B cell (primary cell): ENCODE results near the gene MECR. TPM values are rescaled to one million over a fixed set of nuclear protein-coding genes. Genes with fewer than 3 reads are reported as not detected.
A peak's percentile ranks its signal among the peaks of the same experiment; 100 is the strongest.

Source experiments
- ATAC-seq: fragments of 200-7000 bp; cut with Tn5 transposase; one replicate; pipeline ENCODE4 v1.10.0; 2021; ENCODE audit warnings: low read depth, mild to moderate bottlenecking, moderate number of reproducible peaks, moderate library complexity
- CTCF ChIA-PET: fragments of 350-600 bp; sonication (Branson Sonifier 250); formaldehyde crosslinking; loops from one replicate; lab custom pipeline; 2021; ENCODE audit warnings: antibody characterized with exemption, inconsistent platforms; lab: Charles Lee
- POLR2A ChIA-PET: fragments of 350-600 bp; sonication (Branson Sonifier 250); formaldehyde crosslinking; loops from one replicate; lab custom pipeline; 2021; ENCODE audit warnings: antibody characterized with exemption; lab: Charles Lee
- DNase-seq: peaks from one replicate; pipeline ENCODE4 v3.0.0; 2013
- H2AFZ ChIP-seq: 2 replicates; pipeline ENCODE4 v1.6.1; 2012; ENCODE audit warnings: mild to moderate bottlenecking, low read depth, low read length; ENCODE audit not compliant: insufficient read depth, poor library complexity, severe bottlenecking
- H3K27ac ChIP-seq, 2 donors: 1 replicate in 1 of 2; 2 replicates in 1 of 2; pipeline ENCODE4 v1.5.1; 2012 to 2013; ENCODE audit warnings: low read length in 2 of 2, mild to moderate bottlenecking in 2 of 2, moderate library complexity in 1 of 2
- H3K27me3 ChIP-seq, 4 experiments: fragments of 200-600 bp in 1 of 4; sonication (generic) in 1 of 4; replicated peaks in 1 of 4; 1 replicate in 2 of 4; 2 replicates in 2 of 4; pipeline versions ENCODE4 v1.6.1 to v1.7.0; 2013 to 2016; ENCODE audit warnings: low read length in 3 of 4, mild to moderate bottlenecking in 2 of 4, mixed read lengths in 1 of 4, moderate library complexity in 1 of 4; ENCODE audit not compliant: insufficient read depth in 4 of 4, control insufficient read depth in 3 of 4; ENCODE audit errors: control extremely low read depth in 1 of 4
- H3K36me3 ChIP-seq, 2 experiments: replicated peaks in 1 of 2; 1 replicate in 1 of 2; 2 replicates in 1 of 2; pipeline versions ENCODE4 v1.6.1 to v1.7.1; 2013; ENCODE audit warnings: low read length in 1 of 2; ENCODE audit not compliant: insufficient read depth in 2 of 2, control insufficient read depth in 1 of 2; ENCODE audit errors: control extremely low read depth in 1 of 2, extremely low read depth in 1 of 2
- H3K4me1 ChIP-seq, 2 donors: fragments of 200-600 bp in 1 of 2; sonication (generic) in 1 of 2; 1 replicate in 1 of 2; 2 replicates in 1 of 2; pipeline versions ENCODE4 v1.5.1 to v1.6.1; 2013 to 2017; ENCODE audit warnings: low read length in 2 of 2; ENCODE audit not compliant: control insufficient read depth in 2 of 2, insufficient read depth in 2 of 2
- H3K4me2 ChIP-seq: replicated peaks from 2 replicates; pipeline ENCODE3; 2012; ENCODE audit warnings: mild to moderate bottlenecking, low read depth, low read length; ENCODE audit not compliant: poor library complexity, severe bottlenecking
- H3K4me3 ChIP-seq, 5 experiments: fragments of 200-600 bp in 1 of 5; sonication (generic) in 1 of 5; 1 replicate in 3 of 5; 2 replicates in 2 of 5; pipeline versions ENCODE4 v1.5.1 to v1.7.0; 2011 to 2016; ENCODE audit warnings: low read length in 4 of 5, mild to moderate bottlenecking in 4 of 5, low read depth in 2 of 5, control low read depth in 1 of 5, moderate library complexity in 1 of 5; ENCODE audit not compliant: insufficient read depth in 1 of 5; ENCODE audit errors: control extremely low read depth in 1 of 5, extremely low read depth in 1 of 5
- H3K79me2 ChIP-seq: fragments of 200-600 bp; sonication (generic); one replicate; pipeline ENCODE4 v1.6.0; 2016; ENCODE audit warnings: low read length; ENCODE audit not compliant: control insufficient read depth, insufficient read depth
- H3K9ac ChIP-seq: fragments of 200-600 bp; sonication (generic); 2 replicates; pipeline ENCODE4 v1.6.1; 2017; ENCODE audit warnings: mild to moderate bottlenecking, low read length, moderate library complexity
- H3K9me3 ChIP-seq, 3 donors: one replicate each; pipeline versions ENCODE4 v1.6.1 to v1.7.1; 2013; ENCODE audit warnings: low read length in 2 of 3; ENCODE audit not compliant: control insufficient read depth in 2 of 3, insufficient read depth in 1 of 3; ENCODE audit errors: control extremely low read depth in 1 of 3
- H4K20me1 ChIP-seq: 2 replicates; pipeline ENCODE4 v1.6.0; 2012; ENCODE audit warnings: mild to moderate bottlenecking, low read length; ENCODE audit not compliant: insufficient read depth, control insufficient read depth, poor library complexity, severe bottlenecking
- H3K27ac Mint-ChIP-seq: one replicate; pipeline ENCODE4 v1.8.0; 2021; ENCODE audit warnings: mixed read lengths
- H3K27me3 Mint-ChIP-seq: one replicate; pipeline ENCODE4 v1.8.0; 2021; ENCODE audit warnings: mixed read lengths
- H3K4me1 Mint-ChIP-seq: one replicate; pipeline ENCODE4 v1.8.0; 2021; ENCODE audit warnings: mixed read lengths
- H3K4me3 Mint-ChIP-seq: one replicate; pipeline ENCODE4 v1.8.0; 2021; ENCODE audit warnings: mixed read lengths
- H3K9me3 Mint-ChIP-seq: one replicate; pipeline ENCODE4 v1.8.0; 2022; ENCODE audit warnings: mixed read lengths; ENCODE audit not compliant: insufficient read depth
- EZH2 ChIP-seq: IDR thresholded peaks from 2 replicates; pipeline ENCODE4 v1.6.1; 2012; ENCODE audit warnings: borderline replicate concordance, low read depth, mild to moderate bottlenecking, moderate library complexity, low read length; ENCODE audit not compliant: insufficient read depth, poor library complexity, severe bottlenecking
- WGBS: methylation state at CpG from one replicate; pipeline ENCODE4 v1.1.5; 2013; ENCODE audit warnings: missing lambda C conversion rate; ENCODE audit not compliant: insufficient coverage; 5-methylcytosine and 5-hydroxymethylcytosine counted together
- intact Hi-C: fragments of 100-400 bp; cut with micrococcal nuclease; formaldehyde crosslinking; loops from one replicate; pipeline ENCODE4 v1.10.0; 2022
- polyA plus RNA-seq: library from polyadenylated mRNA; depleted of rRNA; stranded (reverse); fragments of >200 nt; gene quantifications from 2 replicates; pipeline ENCODE4 v1.2.3, GENCODE V29; 2012
- total RNA-seq, 2 donors: library from RNA; stranded (reverse); fragments of 120-200 nt in 1 of 2; gene quantifications; 1 replicate in 1 of 2; 2 replicates in 1 of 2; pipeline versions ENCODE4 v1.2.3 to v1.2.4, GENCODE V29; 2013 to 2022
- TF ChIP-seq, protein P1 (sequence below): fragments of 200-600 bp; IDR thresholded peaks from one replicate; pipeline ENCODE4 v1.8.0; 2022; ENCODE audit warnings: antibody characterized with exemption, mild to moderate bottlenecking

The MECR gene
- total and polyA plus RNA-seq, 2 donors (not counting 1 experiment from before 2014, with no cell fraction given): 15.9 to 16.2 TPM

DNA sequence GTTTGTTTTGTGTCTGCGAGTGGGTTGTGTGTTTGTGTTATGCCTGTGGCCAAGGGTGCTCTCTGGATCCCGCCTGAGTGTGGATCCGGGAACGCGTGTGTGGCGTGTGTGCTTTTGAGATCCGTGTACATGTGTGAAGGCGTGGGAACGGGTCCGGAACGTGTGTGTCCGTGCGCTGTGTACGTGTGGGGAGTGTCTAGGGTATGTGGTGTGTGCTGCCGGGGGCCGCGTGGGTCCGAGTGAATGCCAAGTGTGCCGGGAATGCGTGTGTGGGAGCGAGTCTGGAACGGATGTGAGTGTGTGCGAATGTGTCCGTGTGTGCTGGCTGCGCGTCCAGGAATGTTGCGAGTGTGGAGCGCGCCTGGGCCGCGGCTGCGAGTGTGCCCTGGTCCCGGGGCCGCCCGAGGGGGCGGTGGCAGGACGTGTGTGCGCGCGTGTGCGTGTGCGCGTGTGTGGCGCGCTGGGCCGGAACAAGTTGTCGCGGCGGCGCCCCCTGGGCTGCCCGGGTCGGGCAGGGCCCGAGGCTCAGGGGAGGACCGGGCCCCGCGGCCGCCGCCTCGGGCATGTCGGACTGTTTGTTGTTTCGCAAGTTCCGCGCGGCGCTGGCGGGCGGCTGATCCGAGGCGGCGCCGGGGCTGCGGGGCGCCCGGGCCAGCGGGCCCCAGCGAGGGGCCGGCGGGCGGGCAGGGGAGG, 6.5 kb upstream of the MECR start:
- H3K27me3 Mint-ChIP-seq: peaks cover 59% of the 10 kb centered on the region
- H3K27ac ChIP-seq: no peak overlapping the region

More for the DNA sequence above, 6.5 kb upstream of the MECR start:
- Histone ChIP-seq H3K27me3 (peaks cover 0 to 43% (median 24%) of the 10 kb centered on the region in 4 experiments), H3K9ac (peak overlapping the region; percentile 65), H3K4me1 (peaks cover 21% of the 10 kb centered on the region in 2 donors), H2AFZ (peak overlapping the region; percentile 79), H4K20me1 (no peaks in the 10 kb centered on the region), H3K36me3 (no peaks in the 10 kb centered on the region), H3K9me3 (no peaks in the 10 kb centered on the region), H3K4me3 (peak overlapping the region; percentile 36 to 65 (median 52)), H3K79me2 (no peaks in the 10 kb centered on the region), H3K4me2 (peak overlapping the region; percentile 95)
- peak overlapping the region; percentile 70 for H3K27ac Mint-ChIP-seq
- H3K4me1 Mint-ChIP-seq: peaks cover 21% of the 10 kb centered on the region
- WGBS: 2% methylated on average over 79 of the region's 79 CpGs
- ChIA-PET POLR2A (no interaction called here), CTCF (interaction anchor here (0.7 to 3.5 kb wide), 6 partner anchors 55 to 1480 kb away, joined by 3 to 50 read pairs (median 4); partner anchors contain the start of gene SRSF4)
- H3K9me3 Mint-ChIP-seq: no peaks in the 10 kb centered on the region
- TF ChIP-seq, protein P1, sequence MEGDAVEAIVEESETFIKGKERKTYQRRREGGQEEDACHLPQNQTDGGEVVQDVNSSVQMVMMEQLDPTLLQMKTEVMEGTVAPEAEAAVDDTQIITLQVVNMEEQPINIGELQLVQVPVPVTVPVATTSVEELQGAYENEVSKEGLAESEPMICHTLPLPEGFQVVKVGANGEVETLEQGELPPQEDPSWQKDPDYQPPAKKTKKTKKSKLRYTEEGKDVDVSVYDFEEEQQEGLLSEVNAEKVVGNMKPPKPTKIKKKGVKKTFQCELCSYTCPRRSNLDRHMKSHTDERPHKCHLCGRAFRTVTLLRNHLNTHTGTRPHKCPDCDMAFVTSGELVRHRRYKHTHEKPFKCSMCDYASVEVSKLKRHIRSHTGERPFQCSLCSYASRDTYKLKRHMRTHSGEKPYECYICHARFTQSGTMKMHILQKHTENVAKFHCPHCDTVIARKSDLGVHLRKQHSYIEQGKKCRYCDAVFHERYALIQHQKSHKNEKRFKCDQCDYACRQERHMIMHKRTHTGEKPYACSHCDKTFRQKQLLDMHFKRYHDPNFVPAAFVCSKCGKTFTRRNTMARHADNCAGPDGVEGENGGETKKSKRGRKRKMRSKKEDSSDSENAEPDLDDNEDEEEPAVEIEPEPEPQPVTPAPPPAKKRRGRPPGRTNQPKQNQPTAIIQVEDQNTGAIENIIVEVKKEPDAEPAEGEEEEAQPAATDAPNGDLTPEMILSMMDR: no peak
- TF ChIP-seq EZH2: no peak
- peak overlapping the region; percentile 96 for H3K4me3 Mint-ChIP-seq
- intact Hi-C loops: loop anchor here (10.0 kb wide), 1 partner anchor 1698 kb away; no protein-coding TSS in a partner anchor
- peak; percentile 67 for DNase-seq
- no peak for ATAC-seq
